ENCODE results near the gene ZNF597. TPM values are rescaled to one million over a fixed set of nuclear protein-coding genes. Genes with fewer than 3 reads are reported as not detected.

ZNF597 gene
- total RNA-seq, 1 experiment from 2014 or later: 2.9 TPM

DNA sequence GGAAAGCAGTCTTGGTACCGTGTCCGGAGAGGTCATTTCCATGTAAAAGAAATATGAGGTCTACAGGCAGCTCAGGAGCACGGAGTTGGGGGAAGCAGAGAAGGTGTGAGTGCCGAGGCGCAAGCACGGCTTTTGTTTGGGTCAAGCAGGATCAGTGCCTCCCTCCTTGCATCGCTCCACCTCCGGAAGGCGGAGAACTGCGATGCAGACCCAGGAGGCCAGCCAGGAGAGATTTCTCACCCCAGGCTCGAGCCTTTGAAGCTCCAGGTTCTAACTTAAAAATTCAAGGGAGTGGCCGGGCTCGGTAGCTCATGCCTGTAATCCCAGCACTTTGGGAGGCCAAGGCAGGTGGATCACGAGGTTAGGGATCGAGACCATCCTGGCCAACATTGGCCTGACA is 25.2 kb upstream of the ZNF597 start:
- H3K27ac ChIP-seq: no peak overlapping the region

DNA sequence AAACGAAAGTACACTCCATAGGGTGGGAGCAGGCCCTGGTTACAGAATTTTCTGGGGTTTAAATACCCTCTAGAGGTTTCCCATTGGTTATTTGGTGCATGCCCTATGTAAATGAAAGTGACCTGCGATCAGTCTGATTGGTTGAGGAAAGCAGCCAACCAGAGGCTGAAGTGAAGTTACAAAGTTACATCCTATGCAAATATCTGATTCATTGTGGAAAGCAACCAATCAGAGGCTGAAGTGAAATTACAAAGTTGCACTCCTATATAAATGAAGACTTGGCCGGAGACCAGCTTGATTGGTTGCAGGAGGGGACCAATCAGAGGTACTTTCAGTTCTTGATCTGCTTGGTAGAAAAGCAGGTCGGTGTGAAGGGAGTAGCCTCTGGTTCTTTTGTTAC is 24.6 kb upstream of the ZNF597 start:
- Histone ChIP-seq H3K4me1 (peaks cover 6% of the 10 kb centered on the region), H3K36me3 (no peaks in the 10 kb centered on the region), H3K27me3 (no peaks in the 10 kb centered on the region), H3K9me3 (replicated peaks) (no peaks in the 10 kb centered on the region), H3K4me3 (no peak overlapping the region), H3K27ac (no peak overlapping the region)
- peak in 1 of 2 experiments; percentile 31 for DNase-seq

More for the DNA sequence above, 25.2 kb upstream of the ZNF597 start:
- Histone ChIP-seq H3K36me3 (no peaks in the 10 kb centered on the region), H3K4me3 (no peak overlapping the region), H3K9me3 (replicated peaks) (no peaks in the 10 kb centered on the region), H3K4me1 (peaks cover 6% of the 10 kb centered on the region), H3K27me3 (no peaks in the 10 kb centered on the region)
- no peak for DNase-seq

DNA sequence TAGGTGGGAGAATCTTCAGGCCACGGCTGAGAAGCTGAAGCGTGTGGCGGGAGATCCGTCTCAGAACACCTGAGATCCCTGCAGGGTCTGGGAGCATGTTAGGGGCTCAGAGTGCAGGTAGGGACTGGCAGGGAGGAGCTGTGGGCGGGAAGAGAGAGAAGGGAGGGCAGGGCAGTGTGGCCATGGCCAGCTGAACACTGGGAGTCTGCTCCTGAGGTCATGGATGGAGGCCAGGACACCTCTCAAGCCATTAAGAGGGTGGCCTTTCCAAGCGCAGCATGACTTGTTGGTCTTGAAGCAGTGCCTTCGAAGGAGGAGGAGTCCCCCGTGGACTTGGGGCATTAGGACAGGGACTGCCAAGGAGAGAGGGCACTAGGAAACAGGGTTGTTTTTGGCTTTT is 23.9 kb upstream of the ZNF597 start:
- Histone ChIP-seq H3K4me3 (no peak overlapping the region), H3K9me3 (replicated peaks) (no peaks in the 10 kb centered on the region), H3K27me3 (no peaks in the 10 kb centered on the region), H3K4me1 (peaks cover 6% of the 10 kb centered on the region), H3K36me3 (no peaks in the 10 kb centered on the region), H3K27ac (no peak overlapping the region)
- DNase-seq: no peak

DNA sequence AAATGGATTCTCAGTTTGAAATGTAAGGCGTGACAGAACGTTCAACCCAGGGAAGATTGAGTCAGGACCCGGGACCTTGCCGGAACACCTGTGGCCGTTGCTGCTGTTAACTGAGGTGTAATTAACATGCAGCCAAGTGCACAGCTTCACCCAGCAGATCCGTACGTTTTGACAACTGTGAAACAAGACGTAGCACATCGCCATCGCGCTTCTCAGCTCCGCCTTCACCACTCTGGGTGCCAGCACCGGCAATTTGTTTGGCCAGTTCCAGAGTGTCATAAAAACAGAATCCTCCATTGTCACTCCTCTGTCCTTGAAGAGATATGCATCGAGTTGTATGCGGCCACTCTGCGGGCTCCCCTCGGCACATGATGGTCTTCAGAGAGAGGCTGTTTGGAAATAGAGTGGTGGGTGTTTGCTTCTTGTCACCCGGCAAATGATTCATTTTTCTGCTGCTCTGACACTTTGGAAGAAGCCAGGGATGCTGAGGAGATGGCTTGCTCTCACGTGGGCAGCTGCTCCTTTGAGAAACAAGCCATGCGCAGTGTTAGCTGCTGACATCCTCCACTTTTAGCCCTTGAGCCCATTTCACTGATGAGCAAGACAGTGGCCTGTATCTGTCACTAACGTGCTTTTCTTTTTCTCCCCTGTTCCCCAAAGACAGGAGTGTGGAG is 22.7 kb upstream of the ZNF597 start:
- H3K4me1 ChIP-seq: peaks cover 6% of the 10 kb centered on the region
- H3K27ac ChIP-seq: no peak overlapping the region
- no peak overlapping the region for H3K4me3 ChIP-seq
- H3K27me3 ChIP-seq: no peaks in the 10 kb centered on the region
- H3K9me3 ChIP-seq (replicated peaks): no peaks in the 10 kb centered on the region
- H3K36me3 ChIP-seq: no peaks in the 10 kb centered on the region
- no peak for DNase-seq

DNA sequence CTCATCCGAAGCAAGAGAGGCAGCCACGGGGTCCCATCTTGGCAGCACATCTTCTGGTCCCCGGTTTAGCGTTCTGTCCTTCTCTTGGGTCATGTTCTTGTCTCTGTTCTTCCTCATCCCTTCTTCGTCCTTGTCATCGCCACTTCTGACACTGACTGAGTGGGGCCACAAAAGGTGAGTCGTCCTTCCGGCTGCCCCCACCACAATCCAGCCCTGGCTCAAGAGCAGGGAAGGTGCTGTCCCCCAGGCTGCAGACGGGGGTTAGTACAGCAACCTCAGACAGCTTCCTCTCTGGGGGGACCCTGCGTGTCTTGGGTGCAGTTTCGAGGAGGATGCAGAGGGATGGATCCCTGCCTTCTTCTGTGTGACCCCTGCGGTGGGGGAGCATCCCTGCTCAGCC is 22.0 kb upstream of the ZNF597 start:
- Histone ChIP-seq H3K9me3 (replicated peaks) (no peaks in the 10 kb centered on the region), H3K36me3 (no peaks in the 10 kb centered on the region), H3K4me3 (no peak overlapping the region), H3K27ac (no peak overlapping the region), H3K4me1 (peaks cover 6% of the 10 kb centered on the region), H3K27me3 (no peaks in the 10 kb centered on the region)
- DNase-seq: no peak

DNA sequence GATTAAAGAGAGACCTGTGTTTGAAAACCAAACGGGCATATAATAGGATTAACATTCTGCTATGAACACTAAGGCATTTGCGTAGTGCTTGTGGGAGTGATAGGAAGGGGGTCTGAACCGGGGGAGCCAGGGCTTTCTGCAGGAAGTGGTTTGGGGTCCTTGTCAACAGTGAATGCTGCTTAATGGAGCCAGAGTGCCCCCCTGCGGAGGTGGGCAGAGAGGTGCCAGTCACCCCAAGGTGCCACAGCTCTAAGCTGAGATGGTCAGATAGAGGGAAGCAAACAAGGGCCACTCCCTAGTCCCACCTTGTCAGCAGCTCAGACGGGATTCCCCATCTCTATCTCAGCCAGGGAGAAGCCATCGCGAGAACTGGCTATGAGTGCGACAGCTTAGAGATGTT is 17.8 kb upstream of the ZNF597 start:
- H3K27me3 ChIP-seq: no peaks in the 10 kb centered on the region
- no peak for DNase-seq
- H3K27ac ChIP-seq: no peak overlapping the region
- no peak overlapping the region for H3K4me3 ChIP-seq
- no peaks in the 10 kb centered on the region for H3K9me3 ChIP-seq (replicated peaks)
- H3K4me1 ChIP-seq: peaks cover 14% of the 10 kb centered on the region
- H3K36me3 ChIP-seq: no peaks in the 10 kb centered on the region

DNA sequence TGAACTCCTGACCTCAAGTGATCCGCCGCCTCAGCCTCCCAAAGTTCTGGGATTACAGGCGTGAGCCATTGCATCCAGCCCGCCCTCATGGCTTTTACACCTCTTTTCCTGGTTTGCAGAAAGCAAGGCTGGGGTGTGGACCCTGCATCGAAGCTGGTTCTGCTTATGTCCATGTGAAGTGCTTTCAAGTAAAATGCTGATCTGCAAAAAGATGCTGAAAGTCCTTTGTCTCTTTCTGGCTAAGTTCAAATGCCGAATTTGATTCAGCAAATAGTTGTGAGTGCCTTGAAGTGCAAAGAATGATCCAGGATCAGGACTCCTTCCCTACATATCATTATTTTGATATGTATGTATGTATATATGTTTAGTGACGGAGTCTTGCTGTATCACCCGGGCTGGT is 17.3 kb upstream of the ZNF597 start:
- H3K4me3 ChIP-seq: no peak overlapping the region

DNA sequence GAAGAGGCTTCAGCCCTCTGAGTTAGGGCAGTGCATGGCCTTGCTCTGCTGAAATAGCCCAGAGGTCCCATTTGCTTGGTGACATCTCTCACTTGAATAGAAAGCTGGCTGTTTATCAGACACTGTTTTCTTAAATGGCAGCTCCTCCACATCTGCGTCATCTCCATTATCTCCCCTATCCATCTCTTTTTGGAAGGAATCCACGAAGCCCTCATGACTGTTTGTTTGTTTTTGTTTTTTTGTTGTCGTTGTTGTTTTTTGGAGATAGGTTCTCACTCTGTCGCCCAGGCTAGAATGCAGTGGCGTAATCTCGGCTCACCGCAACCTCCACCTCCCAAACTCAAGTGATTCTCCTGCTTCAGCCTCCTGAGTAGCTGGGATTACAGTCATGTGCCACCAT is 16.8 kb upstream of the ZNF597 start:
- DNase-seq: no peak
- Histone ChIP-seq H3K4me3 (no peak overlapping the region), H3K36me3 (no peaks in the 10 kb centered on the region), H3K9me3 (replicated peaks) (no peaks in the 10 kb centered on the region), H3K27ac (no peak overlapping the region), H3K27me3 (no peaks in the 10 kb centered on the region), H3K4me1 (peaks cover 14% of the 10 kb centered on the region)

More for the DNA sequence above, 17.3 kb upstream of the ZNF597 start:
- Histone ChIP-seq H3K4me1 (peaks cover 14% of the 10 kb centered on the region), H3K27ac (no peak overlapping the region), H3K9me3 (replicated peaks) (no peaks in the 10 kb centered on the region), H3K27me3 (no peaks in the 10 kb centered on the region), H3K36me3 (no peaks in the 10 kb centered on the region)
- DNase-seq: no peak

DNA sequence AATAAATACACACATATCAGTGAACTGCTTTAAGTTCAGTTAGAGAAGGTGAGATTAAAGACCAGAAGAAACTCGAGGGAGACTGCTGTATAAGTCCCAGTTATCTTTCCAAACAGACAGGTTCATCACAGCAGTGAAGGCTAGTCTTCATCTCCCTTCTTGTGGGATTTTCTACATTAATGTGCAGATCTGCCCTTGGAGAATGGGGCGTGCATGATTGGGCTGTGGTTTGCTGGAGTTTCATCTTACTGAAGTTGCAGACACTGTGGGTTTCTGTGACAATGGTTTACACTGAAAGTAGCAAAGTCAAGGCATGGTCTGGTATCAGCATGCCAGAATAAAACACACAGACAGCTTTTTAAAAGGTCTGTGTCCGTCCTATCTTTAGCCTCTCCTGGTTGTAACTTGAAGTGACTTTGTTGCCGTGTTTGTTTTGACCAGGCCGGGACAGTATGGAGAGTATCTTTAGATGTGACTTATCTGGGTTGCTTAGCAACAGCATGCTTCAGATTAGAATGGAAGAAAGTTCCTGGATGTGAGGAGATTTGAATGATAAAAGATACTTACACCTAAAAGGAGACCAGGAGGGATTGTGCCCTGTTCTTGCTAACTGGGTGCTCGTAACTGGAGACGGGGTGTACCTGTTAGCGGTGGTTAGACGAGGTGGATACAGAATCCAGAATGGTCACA is 16.2 kb upstream of the ZNF597 start:
- peak overlapping the region; percentile 80 for H3K4me3 ChIP-seq
- H3K27ac ChIP-seq: no peak overlapping the region
- H3K27me3 ChIP-seq: no peaks in the 10 kb centered on the region
- no peak for DNase-seq
- no peaks in the 10 kb centered on the region for H3K36me3 ChIP-seq
- H3K4me1 ChIP-seq: peaks cover 14% of the 10 kb centered on the region
- no peaks in the 10 kb centered on the region for H3K9me3 ChIP-seq (replicated peaks)

DNA sequence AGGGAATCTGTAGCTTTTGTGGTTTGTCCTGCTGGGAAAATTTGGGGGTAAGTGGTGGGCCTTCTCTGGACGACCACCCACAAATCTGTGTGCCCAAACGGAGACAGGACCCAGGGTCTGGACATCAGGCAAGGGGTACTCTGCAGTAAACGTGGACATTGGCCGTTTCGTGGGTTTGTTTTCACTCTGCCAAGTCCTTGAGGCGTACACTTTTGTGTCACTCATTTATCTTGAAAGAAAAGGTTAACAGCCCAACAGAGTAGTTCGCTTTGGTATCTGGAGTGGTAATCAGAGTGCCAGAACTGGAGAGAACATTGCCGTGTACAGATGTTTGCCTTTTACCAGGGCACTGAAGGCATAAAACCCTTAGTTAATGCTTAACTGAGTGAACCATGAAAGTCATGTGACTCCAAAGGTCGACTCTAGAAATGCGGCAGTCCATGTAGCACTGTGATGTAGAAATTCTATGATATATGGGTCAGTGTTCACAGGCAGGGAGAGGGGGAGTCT is 15.6 kb upstream of the ZNF597 start:
- no peak for DNase-seq
- H3K4me1 ChIP-seq: peaks cover 8% of the 10 kb centered on the region; the same call in 1 of the 2 replicates
- H3K4me3 ChIP-seq: peak overlapping the region; percentile 80
- H3K36me3 ChIP-seq: no peaks in the 10 kb centered on the region
- H3K27ac ChIP-seq: peak overlapping the region; percentile 42
- no peaks in the 10 kb centered on the region for H3K27me3 ChIP-seq
- no peaks in the 10 kb centered on the region for H3K9me3 ChIP-seq (replicated peaks)

DNA sequence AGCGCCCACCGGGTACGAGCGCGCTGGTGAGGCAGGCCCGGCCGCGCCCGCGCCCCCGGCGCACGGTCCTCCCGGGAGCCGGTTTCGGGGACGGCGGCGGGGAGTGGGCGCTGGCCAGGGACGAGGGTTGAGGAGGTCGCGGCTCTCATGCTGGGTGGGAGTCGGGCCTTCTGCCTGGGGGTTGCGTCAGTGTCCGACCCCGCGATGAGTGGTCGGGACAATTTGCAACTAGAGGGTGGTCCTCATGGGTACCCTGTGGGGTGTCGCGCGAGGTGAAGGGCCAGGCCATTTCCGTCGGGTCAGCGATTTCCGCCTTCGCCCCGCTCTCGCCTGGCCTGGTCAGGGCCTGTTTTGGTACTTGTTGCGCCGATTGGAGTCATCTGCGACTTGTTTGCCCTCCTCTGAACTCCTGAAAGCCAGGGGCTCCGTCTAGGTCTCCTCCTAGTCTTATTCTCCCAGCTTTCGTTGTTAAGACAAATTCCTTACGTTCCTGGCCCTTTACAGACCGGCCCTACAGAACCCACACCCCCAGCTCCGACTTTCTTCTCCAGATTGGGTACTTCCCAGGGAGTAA is 15.1 kb upstream of the ZNF597 start:
- H3K4me1 ChIP-seq: peaks cover 8% of the 10 kb centered on the region; the same call in 1 of the 2 replicates
- peak in 1 of 2 experiments; percentile 24 for DNase-seq
- H3K36me3 ChIP-seq: no peaks in the 10 kb centered on the region
- H3K4me3 ChIP-seq: peak overlapping the region; percentile 80
- H3K27ac ChIP-seq: peak overlapping the region; percentile 42
- no peaks in the 10 kb centered on the region for H3K9me3 ChIP-seq (replicated peaks)
- no peaks in the 10 kb centered on the region for H3K27me3 ChIP-seq

DNA sequence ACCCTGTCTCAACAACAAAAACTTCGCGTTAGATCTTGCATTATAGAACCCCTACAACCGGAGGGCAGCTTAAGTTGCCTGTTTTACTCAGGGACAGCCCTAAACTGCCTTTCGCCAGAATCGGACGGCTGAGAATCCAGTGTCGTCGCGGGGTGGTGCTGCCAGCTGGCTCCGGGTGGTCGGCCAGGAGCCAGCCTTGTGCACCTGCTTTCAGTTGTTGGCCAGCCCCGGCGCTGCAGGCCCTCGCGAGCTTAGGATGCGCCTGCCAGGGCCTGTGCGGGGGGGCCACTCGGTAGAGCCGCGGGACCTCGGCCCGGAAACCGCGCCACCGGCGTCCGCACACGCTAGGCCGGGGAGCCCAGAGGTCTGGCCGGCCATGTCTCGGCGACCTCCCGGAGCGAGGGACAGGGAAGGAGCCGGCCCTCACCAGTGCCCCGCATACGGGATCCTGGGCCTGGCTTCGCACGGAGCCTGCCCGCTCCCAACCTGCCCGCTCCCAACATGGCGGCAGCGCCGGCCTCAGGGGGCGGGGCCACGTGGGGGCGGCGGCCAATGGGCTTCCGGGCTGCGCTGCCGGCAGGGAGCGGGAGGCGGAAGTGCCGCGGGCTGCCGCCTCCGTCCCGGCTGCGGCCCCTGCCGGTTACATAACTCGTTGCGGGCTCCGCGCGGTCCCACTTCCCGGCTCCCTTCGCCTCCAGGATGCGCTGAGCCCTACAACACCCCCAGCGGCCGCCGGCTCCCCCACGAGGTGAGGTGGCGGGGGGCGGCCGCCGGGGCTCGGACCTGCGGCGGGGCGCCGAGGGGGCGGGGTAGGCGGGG is 14.3 kb upstream of the ZNF597 start:
- Histone ChIP-seq H3K27ac (peak overlapping the region; percentile 88), H3K27me3 (no peaks in the 10 kb centered on the region), H3K4me3 (peak overlapping the region; percentile 80), H3K36me3 (no peaks in the 10 kb centered on the region), H3K9me3 (replicated peaks) (no peaks in the 10 kb centered on the region), H3K4me1 (peaks cover 8% of the 10 kb centered on the region; the same call in 1 of the 2 replicates)
- DNase-seq: peak; percentile 87 to 90

DNA sequence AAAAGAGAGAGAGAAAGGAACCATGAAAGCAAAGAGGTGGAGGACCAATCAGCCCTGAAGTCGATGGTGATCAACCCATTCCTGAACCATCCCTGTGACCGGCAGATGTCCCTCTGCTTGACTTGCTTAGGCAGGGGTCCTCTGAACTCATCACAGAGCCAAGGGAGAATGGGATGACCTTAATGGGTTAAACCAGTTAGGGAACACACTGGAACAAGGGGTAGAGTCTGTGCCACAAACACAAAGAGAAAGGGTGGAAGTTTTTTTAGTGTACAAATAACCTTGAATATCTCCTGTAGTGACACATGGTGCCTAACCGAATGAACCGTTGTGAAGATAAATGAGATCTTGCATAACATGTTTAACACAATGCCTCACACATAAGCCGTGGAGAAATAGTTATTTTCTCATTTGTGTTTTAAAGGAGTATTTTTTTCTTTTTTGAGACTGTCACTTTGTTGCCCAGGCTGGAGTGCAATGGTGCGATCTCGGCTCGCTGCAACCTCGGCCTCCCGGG is 11.4 kb upstream of the ZNF597 start:
- H3K36me3 ChIP-seq: no peaks in the 10 kb centered on the region
- H3K27ac ChIP-seq: no peak overlapping the region
- H3K4me3 ChIP-seq: no peak overlapping the region
- no peak for DNase-seq
- H3K9me3 ChIP-seq (replicated peaks): no peaks in the 10 kb centered on the region
- peaks cover 8% of the 10 kb centered on the region; the same call in 1 of the 2 replicates for H3K4me1 ChIP-seq
- no peaks in the 10 kb centered on the region for H3K27me3 ChIP-seq

DNA sequence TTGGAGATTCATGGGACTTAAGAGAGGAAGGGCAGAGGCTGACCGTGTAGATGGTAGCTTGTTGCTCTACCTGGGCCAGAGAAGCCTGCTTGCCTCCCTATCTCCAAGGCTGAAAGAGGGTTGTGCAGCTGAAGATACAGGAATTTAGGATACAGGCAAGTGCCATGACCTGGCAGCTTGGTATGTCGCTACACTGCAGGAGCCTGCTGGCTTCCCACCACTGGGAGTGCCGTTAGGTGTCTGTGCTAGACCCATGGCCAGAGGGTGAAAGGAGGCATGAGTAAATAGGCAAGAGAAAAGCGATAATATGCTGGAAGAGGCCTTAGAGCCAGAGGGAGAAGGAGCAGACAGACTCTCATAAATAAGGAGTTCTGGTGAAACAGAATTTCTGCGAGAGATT is 10.8 kb upstream of the ZNF597 start:
- Histone ChIP-seq H3K4me3 (no peak overlapping the region), H3K27me3 (no peaks in the 10 kb centered on the region), H3K36me3 (no peaks in the 10 kb centered on the region), H3K27ac (no peak overlapping the region), H3K9me3 (replicated peaks) (no peaks in the 10 kb centered on the region), H3K4me1 (0 out of 2 replicates have a peak, but pooled peaks cover 4% of the 10 kb centered on the region)
- no peak for DNase-seq
